Measurements from ENCODE around the gene NEDD4L.

NEDD4L gene

GRCh38 chr18:58054041-58054781 is 10.2 kb downstream of the NEDD4L start:
- DNase-seq: no peak

GRCh38 chr18:58055890-58056558 is 12.0 kb downstream of the NEDD4L start:
- DNase-seq: no peak

- no peak for DNase-seq
These were observed 12.8 kb downstream of the NEDD4L start for GRCh38 chr18:58056852-58057251.

- DNase-seq: no peak
These were observed 13.4 kb downstream of the NEDD4L start for GRCh38 chr18:58057291-58057965.

- no peak for DNase-seq
These were observed 14.7 kb downstream of the NEDD4L start for GRCh38 chr18:58058720-58059119.

- no peak for DNase-seq
These were observed 16.2 kb downstream of the NEDD4L start for GRCh38 chr18:58060254-58060653.

GRCh38 chr18:58061349-58061748 is 17.3 kb downstream of the NEDD4L start:
- DNase-seq: no peak

- no peak for DNase-seq
These were observed 20.5 kb downstream of the NEDD4L start for GRCh38 chr18:58064406-58064998.

- no peak for DNase-seq
These were observed 21.9 kb downstream of the NEDD4L start for GRCh38 chr18:58065956-58066355.

GRCh38 chr18:58067601-58068000 is 23.6 kb downstream of the NEDD4L start:
- DNase-seq: no peak

GRCh38 chr18:58069099-58069498 is 25.1 kb downstream of the NEDD4L start:
- no peak for DNase-seq

GRCh38 chr18:58069721-58070292 is 25.8 kb downstream of the NEDD4L start:
- DNase-seq: no peak

- no peak for DNase-seq
These were observed 32.0 kb downstream of the NEDD4L start for GRCh38 chr18:58076052-58076451.

GRCh38 chr18:58077329-58077728 is 33.3 kb downstream of the NEDD4L start:
- no peak for DNase-seq

GRCh38 chr18:58078889-58079573 is 35.0 kb downstream of the NEDD4L start:
- no peak for DNase-seq

- DNase-seq: no peak
These were observed 36.4 kb downstream of the NEDD4L start for GRCh38 chr18:58080451-58080850.

GRCh38 chr18:58087928-58088690 is 44.1 kb downstream of the NEDD4L start:
- DNase-seq: no peak

- no peak for DNase-seq
These were observed 44.7 kb downstream of the NEDD4L start for GRCh38 chr18:58088691-58089065.

- no peak for DNase-seq
These were observed 47.1 kb downstream of the NEDD4L start for GRCh38 chr18:58091099-58091611.

- no peak for DNase-seq
These were observed 49.3 kb downstream of the NEDD4L start for GRCh38 chr18:58093311-58093803.

- no peak for DNase-seq
These were observed 51.2 kb downstream of the NEDD4L start for GRCh38 chr18:58095222-58095621.

Measured in T-helper 9 cell (primary cell).